ENCODE results near the gene WDR93. TPM values are rescaled to one million over a fixed set of nuclear protein-coding genes. Genes with fewer than 3 reads are reported as not detected.

WDR93 gene
- total and polyA plus RNA-seq, 4 donors = 0.08 TPM; not detected in 2

GRCh38 chr15:89672221-89673164 lies 18.1 kb upstream of the WDR93 start:
- Histone ChIP-seq H3K9me3 (ENCODE audit: control insufficient read depth in 4 of 4, low read length in 3 of 4) (no peaks in the 10 kb centered on the region), H3K4me3 (ENCODE audit: low read depth in 1 of 3, low read length in 3 of 3) (no peak overlapping the region), H3K27me3 (ENCODE audit: control insufficient read depth in 4 of 4, insufficient read depth in 4 of 4, low read length in 3 of 4) (no peaks in the 10 kb centered on the region), H3K9ac (ENCODE audit: low read depth in 1 of 2, low read length in 2 of 2) (no peak overlapping the region), H3K4me1 (ENCODE audit: control insufficient read depth in 4 of 4, insufficient read depth in 4 of 4, low read length in 3 of 4) (peaks cover 0 to 32% (median 21%) of the 10 kb centered on the region in 4 donors), H3K27ac (ENCODE audit: low read depth in 1 of 2, low read length in 2 of 2) (no peak overlapping the region), H3K36me3 (ENCODE audit: control insufficient read depth in 4 of 4, insufficient read depth in 3 of 4, low read depth in 1 of 4, low read length in 3 of 4) (peaks cover 0 to 11% (median 0%) of the 10 kb centered on the region in 4 donors)
- no peak for DNase-seq (ENCODE audit: low spot score)
- TF ChIP-seq ATF3 (IDR thresholded peaks at IDR 0.05) (no peak), EGR1 (IDR thresholded peaks at IDR 0.05; ENCODE audit: low read depth in 2 of 2) (no peak), RXRA (IDR thresholded peaks at IDR 0.05) (no peak), FOXA1 (IDR thresholded peaks at IDR 0.05) (no peak), REST (IDR thresholded peaks at IDR 0.05) (no peak), ZBTB33 (IDR thresholded peaks at IDR 0.05) (no peak), TAF1 (conservative IDR thresholded peaks at IDR 0.05) (no peak), JUND (IDR thresholded peaks at IDR 0.05) (no peak), HNF4A (conservative IDR thresholded peaks at IDR 0.05) (no peak), SP1 (IDR thresholded peaks at IDR 0.05) (no peak), HNF4G (IDR thresholded peaks at IDR 0.05) (no peak), NR2F2 (IDR thresholded peaks at IDR 0.05) (no peak), YY1 (IDR thresholded peaks at IDR 0.05) (no peak), MAX (IDR thresholded peaks at IDR 0.05) (no peak), GABPA (IDR thresholded peaks at IDR 0.05 in 1 of 2, conservative IDR thresholded peaks at IDR 0.05 in 1 of 2) (no peak), CTCF (IDR thresholded peaks at IDR 0.05; ENCODE audit: low read depth, low read length, missing input control) (no peak)
- 95% methylated on average over 12 of the region's 12 CpGs for WGBS
